HG03558 (cell line): ENCODE results near the gene ITGB5.

ENCODE experiments used
- ATAC-seq: cut with Tn5 transposase; IDR thresholded peaks from one replicate; pipeline ENCODE4 v1.9.1; 2021; ENCODE audit warnings: moderate number of reproducible peaks; ENCODE audit not compliant: unreplicated experiment; ENCODE audit errors: extremely low read depth

The ITGB5 gene

GRCh38 chr3:124877674-124878073 is 9.5 kb downstream of the ITGB5 start:
- no peak for ATAC-seq

DNA sequence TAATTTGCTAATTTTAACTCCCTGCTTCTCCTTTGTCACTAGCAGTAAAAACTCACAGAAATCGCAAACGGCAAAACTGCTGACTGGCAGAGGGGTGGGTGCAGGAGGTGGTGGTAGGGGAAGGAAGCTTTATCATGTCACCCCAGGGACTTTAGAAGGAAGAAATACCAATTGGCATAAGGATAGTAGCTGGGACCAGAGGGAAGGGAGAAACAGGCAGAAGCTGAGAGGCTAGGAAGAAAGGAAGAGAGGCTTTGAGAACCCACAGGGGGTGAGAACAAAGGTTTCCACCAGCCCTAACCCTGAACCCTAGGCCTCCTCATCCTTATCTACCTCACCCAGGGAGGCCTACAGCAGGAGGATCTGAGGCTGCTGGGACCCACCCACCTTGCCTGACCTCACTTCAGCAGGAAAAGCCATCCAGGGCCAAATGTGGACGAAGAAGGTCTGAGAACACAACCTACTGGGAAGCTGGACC is 10.7 kb downstream of the ITGB5 start:
- ATAC-seq: no peak

- ATAC-seq: no peak
Observed at GRCh38 chr3:124873226-124873625, 13.9 kb downstream of the ITGB5 start.

DNA sequence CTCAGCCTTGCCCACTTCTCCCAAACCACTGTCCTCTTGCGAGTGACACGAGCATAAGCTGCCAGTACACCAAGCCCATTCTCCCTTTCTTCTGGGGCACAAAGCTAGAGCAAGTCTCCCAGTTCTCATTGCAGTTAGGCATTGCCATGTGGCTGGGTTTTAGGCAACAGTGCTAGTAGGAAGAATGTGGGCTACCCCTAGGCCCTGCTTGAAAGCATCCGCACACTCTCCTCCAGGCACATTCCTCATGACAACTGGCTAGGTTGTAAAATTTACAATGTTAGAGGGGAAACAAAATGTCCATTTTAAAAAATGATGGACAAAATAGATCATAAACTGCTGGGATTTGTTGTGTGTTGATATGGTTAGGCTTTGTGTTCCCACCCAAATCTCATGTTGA is 19.7 kb downstream of the ITGB5 start:
- ATAC-seq: no peak

DNA sequence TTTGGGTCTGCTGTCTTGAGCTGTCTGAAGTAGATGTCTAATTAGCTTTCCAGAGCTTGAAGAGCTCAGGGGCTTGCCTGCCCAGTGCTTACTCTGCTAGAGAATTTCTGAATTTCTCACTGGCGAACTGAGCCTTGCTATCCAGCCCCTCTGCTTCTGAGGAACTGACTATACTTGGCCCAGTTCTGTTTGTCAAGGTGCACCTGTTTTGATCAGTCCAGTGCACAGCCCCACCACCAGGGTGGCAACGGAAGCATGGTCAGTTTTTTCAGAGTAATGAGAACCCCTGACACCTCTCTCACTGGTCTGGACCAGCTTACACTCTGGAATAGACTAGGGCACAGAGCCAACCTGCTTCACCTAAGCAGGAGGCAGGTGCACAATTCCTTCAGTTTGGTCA is 25.2 kb downstream of the ITGB5 start:
- ATAC-seq: no peak

GRCh38 chr3:124861041-124861440 is 26.1 kb downstream of the ITGB5 start:
- no peak for ATAC-seq

DNA sequence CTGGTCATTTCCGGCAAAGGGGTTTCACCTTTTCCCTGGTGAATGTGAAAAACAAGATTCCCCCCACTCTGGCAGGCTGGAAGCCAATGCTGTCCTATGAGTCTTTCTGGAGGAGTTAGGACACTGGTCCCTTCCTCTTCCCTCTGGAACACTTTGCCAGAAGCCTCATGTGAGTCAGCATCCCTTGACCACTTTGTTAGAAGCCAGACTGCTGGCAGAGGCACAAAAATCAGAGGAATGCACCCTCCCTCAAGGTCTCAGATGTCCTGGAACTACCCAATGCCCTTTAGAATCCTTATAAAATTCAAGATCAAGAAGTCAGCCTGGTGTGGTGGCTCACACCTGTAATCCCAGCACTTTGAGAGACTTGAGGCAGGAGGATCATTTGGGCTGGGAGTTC is 26.6 kb downstream of the ITGB5 start:
- no peak for ATAC-seq

- no peak for ATAC-seq
Observed at GRCh38 chr3:124859025-124859424, 28.1 kb downstream of the ITGB5 start.

GRCh38 chr3:124858275-124858674 is 28.9 kb downstream of the ITGB5 start:
- ATAC-seq: no peak

DNA sequence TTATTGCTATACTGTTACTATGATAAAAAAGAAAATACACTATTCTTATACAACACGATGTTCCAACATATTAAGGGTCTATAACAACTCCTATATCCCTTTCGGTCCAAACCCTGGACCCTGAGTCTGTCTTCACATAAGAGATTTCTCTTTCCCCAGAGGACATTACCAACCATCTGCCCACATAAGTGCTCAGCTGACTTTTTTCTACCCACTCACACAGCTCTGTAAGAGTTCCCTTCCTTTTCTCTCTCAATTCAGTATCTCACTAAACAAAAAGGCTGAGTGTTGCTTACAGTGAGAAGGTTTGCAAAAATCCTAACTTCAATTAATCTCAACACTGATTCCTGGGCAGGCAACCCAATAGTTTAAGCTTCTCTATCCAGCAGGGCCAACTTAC is 30.5 kb downstream of the ITGB5 start:
- no peak for ATAC-seq

DNA sequence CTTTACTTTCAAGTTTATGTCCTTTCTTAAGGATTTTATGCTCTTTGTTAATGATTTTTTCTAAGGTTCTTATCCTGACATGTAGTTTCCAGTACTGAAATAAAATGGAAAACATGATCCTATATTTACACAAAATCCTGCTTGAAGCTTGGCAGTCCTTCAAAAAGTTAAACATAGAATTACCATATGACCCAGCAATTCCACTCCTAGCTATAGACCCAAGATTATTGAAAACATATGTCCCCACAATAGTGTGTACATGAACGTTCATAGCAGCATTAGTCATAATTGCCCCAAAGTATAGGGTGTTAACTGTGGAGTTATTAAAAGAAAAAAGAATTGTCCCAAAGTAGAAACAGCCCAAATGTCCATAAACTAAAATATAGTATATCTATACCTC is 33.2 kb downstream of the ITGB5 start:
- ATAC-seq: no peak

- no peak for ATAC-seq
Observed at GRCh38 chr3:124853446-124853845, 33.7 kb downstream of the ITGB5 start.

GRCh38 chr3:124851905-124852304 is 35.3 kb downstream of the ITGB5 start:
- ATAC-seq: no peak

- no peak for ATAC-seq
Observed at GRCh38 chr3:124851136-124851535, 36.0 kb downstream of the ITGB5 start.

- no peak for ATAC-seq
Observed at GRCh38 chr3:124850633-124851032, 36.5 kb downstream of the ITGB5 start.

GRCh38 chr3:124850212-124850611 is 37.0 kb downstream of the ITGB5 start:
- no peak for ATAC-seq

DNA sequence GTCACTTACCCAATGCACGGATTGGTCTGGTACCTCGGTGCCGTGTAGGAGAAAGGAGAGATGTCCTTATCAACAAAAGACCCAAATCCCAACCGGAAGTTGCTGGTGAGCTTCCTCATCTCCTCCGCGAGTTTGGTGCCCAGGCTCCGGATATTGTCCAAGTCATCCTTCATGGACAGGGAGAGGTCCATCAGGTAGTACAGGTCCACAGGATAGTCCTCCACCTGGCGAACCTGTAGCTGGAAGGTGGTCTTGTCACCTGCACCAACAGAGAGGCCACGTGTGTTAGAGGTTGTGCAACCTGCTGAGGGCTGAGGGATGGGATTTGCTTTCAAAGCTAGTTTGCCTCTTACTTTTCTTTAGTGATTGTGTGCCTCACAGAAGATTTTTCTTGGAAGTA is 38.9 kb downstream of the ITGB5 start:
- ATAC-seq: no peak

GRCh38 chr3:124847863-124848262 is 39.3 kb downstream of the ITGB5 start:
- no peak for ATAC-seq

GRCh38 chr3:124847051-124847450 is 40.1 kb downstream of the ITGB5 start:
- no peak for ATAC-seq

GRCh38 chr3:124846189-124846588 is 41.0 kb downstream of the ITGB5 start:
- ATAC-seq: no peak

DNA sequence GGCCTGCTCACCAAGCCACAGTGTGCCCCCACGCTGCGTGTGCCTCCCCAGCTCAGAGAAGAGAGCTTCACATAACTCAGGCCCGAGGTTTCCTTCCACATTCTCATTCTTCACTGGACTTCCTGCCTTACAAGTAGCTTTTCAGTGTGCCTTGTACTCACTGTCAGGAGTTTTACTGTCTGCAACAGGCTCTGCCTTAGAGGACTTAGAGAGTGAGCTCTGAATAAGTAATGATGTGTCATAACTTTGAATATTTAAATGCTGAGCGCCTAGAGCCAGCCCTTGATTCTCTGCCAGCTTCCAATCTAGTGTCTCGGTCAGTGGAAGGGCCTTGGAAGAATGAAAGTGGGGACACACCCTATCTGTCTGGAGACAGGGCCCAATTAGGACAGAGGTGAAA is 41.8 kb downstream of the ITGB5 start:
- no peak for ATAC-seq

DNA sequence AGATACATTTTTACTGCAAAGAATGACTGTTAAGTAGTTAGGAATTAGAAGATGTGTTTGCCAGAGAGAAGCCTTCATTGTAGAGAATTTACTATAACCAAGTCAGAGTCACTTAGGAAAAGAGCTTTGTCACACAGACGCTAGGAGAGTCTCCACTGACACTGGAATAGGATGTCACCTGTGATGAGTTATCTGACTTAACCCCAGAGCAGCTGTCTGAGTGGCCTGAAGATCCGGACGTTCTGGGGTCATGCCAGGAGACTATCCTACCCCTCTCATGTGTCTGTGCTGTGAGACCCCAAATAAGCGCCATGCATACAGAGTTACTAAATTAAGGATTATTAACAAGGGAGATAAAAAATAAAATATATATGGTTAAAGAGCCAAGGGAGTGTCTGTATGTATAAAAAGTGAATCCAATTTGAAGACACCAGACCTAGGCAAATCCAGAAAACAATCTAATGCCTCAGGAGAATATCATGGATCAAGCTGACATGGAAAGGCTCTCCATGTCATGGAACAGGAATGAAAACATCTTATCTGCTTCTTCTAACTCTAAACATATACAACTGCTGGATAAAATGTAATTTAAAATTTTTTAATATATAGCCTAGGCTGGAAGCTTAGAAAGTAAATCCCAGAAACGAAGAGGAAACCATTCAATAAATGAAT is 43.5 kb downstream of the ITGB5 start:
- ATAC-seq: no peak

DNA sequence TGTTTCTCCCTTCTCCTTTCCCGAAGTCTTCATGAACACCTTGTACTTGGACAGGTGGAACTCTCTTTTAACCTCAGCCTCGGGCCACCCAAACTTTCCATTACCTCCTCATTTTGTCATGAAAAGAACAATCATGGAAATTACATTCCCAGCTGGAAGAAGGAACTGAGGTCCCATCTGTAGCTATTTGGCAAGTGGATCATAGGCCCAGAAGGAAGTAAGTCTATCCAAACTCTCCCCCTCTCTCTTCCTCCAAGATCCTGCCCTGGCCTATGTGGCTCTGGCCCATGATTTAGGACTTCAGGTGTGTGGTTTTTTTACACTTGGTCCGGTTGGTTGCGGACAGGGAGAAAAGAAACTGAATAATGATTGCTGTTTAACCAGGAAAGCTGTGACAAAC is 44.1 kb downstream of the ITGB5 start:
- no peak for ATAC-seq
